ENCODE results near the gene MYO1G. TPM values are rescaled to one million over a fixed set of nuclear protein-coding genes. Genes with fewer than 3 reads are reported as not detected.
"Not testable (repeated sequence)": the region's sequence is repeated elsewhere in the genome, so short reads cannot be mapped to it uniquely, and the experiment has no call there.

The MYO1G gene
- total RNA-seq, 1 experiment from 2014 or later = 0.41 TPM

DNA sequence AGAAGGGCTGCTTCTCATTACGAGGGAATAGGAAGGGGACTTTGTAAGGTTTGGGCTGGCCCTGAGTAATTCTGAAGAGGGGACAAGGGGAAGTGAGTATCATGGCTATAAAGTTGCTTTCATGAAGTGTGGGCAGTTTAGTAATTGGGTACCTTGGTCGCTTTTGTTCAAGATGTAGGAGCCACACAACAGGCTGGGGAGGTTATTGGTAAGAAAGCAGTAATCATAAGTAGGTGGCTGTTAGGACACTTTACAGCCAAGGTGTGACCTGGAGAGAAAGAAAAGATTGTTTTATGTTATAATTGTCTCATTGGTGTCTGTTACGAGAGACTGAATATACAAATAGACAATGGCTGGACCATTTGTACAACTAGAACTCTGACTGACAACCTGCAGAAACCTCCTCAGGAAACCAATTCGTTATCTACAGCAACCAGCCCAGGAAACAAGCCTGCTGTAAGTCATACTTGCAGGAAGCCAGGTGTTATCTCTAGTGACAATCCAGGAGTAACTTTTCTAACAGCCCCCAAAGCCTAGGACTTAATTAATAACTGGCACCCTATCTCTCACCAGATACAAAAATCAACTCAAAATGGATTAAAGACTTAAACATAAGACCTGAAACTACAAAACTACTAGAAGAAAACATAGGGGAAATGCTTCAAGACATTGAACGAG is 16.2 kb upstream of the MYO1G start:
- no peak for ATAC-seq

DNA sequence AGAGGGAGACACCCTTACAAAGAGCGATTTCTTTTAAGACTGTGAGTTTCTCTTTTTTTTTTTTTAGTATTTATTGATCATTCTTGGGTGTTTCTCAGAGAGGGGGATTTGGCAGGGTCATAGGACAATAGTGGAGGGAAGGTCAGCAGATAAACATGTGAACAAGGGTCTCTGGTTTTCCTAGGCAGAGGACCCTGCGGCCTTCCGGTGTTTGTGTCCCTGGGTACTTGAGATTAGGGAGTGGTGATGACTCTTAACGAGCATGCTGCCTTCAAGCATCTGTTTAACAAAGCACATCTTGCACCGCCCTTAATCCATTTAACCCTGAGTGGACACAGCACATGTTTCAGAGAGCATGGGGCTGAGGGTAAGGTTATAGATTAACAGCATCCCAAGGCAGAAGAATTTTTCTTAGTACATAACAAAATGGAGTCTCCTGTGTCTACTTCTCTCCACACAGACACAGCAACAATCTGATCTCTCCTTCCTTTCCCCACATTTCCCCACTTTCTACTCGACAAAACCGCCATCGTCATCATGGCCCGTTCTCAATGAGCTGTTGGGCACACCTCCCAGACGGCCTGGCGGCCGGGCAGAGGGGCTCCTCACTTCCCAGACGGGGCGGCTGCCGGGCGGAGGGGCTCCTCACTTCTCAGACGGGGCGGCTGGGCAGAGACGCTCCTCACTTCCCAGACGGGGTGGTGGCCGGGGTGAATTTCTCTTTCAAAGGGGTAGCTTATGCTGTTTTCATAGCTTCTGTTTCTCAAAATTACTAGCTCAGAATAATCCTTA is 13.4 kb upstream of the MYO1G start:
- in situ Hi-C loops (cut with HindIII; ENCODE audit: low pct_unique_long_range_greater_than_20kb, low sequenced_read_pairs); H3K27me3 ChIP-seq (ENCODE audit: control insufficient read depth, insufficient read depth, low read length); POLR2A ChIA-PET; intact Hi-C loops (cut with micrococcal nuclease; ENCODE audit: unreplicated experiment); ATAC-seq; DNase-seq (ENCODE audit: low read depth, low spot score); H3K27ac ChIP-seq (ENCODE audit: low read length); CTCF ChIA-PET; H3K9me3 ChIP-seq (ENCODE audit: control insufficient read depth, insufficient read depth, low read depth, low read length); H3K4me3 ChIP-seq (ENCODE audit: low read depth in 2 of 2, low read length in 2 of 2); BruUV-seq (replicated peaks); H3K4me1 ChIP-seq (ENCODE audit: control insufficient read depth, insufficient read depth, low read length); H3K36me3 ChIP-seq (ENCODE audit: control insufficient read depth, insufficient read depth, low read length): not testable (repeated sequence)

More for the DNA sequence above, 16.2 kb upstream of the MYO1G start:
- Histone ChIP-seq H3K4me1 (ENCODE audit: control insufficient read depth, insufficient read depth, low read length) (no peaks in the 10 kb centered on the region), H3K4me3 (ENCODE audit: low read depth in 2 of 2, low read length in 2 of 2) (no peak overlapping the region), H3K9me3 (ENCODE audit: control insufficient read depth, insufficient read depth, low read depth, low read length) (no peaks in the 10 kb centered on the region), H3K27me3 (ENCODE audit: control insufficient read depth, insufficient read depth, low read length) (no peaks in the 10 kb centered on the region), H3K36me3 (ENCODE audit: control insufficient read depth, insufficient read depth, low read length) (no peaks in the 10 kb centered on the region), H3K27ac (ENCODE audit: low read length) (no peak overlapping the region)
- in situ Hi-C loops (cut with HindIII; ENCODE audit: low pct_unique_long_range_greater_than_20kb, low sequenced_read_pairs) = no loop called here
- TF ChIP-seq POLR2AphosphoS5 (IDR thresholded peaks at IDR 0.05; ENCODE audit: low read depth, low read length) (no peak), SIN3A (IDR thresholded peaks at IDR 0.05; ENCODE audit: borderline replicate concordance, insufficient read depth, low read depth, low read length) (no peak), TCF7L2 (IDR thresholded peaks at IDR 0.05; ENCODE audit: low read depth, low read length) (no peak)
- TF ChIP-seq, protein P1, sequence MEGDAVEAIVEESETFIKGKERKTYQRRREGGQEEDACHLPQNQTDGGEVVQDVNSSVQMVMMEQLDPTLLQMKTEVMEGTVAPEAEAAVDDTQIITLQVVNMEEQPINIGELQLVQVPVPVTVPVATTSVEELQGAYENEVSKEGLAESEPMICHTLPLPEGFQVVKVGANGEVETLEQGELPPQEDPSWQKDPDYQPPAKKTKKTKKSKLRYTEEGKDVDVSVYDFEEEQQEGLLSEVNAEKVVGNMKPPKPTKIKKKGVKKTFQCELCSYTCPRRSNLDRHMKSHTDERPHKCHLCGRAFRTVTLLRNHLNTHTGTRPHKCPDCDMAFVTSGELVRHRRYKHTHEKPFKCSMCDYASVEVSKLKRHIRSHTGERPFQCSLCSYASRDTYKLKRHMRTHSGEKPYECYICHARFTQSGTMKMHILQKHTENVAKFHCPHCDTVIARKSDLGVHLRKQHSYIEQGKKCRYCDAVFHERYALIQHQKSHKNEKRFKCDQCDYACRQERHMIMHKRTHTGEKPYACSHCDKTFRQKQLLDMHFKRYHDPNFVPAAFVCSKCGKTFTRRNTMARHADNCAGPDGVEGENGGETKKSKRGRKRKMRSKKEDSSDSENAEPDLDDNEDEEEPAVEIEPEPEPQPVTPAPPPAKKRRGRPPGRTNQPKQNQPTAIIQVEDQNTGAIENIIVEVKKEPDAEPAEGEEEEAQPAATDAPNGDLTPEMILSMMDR (IDR thresholded peaks at IDR 0.05) = no peak
- TF ChIP-seq, protein P2, sequence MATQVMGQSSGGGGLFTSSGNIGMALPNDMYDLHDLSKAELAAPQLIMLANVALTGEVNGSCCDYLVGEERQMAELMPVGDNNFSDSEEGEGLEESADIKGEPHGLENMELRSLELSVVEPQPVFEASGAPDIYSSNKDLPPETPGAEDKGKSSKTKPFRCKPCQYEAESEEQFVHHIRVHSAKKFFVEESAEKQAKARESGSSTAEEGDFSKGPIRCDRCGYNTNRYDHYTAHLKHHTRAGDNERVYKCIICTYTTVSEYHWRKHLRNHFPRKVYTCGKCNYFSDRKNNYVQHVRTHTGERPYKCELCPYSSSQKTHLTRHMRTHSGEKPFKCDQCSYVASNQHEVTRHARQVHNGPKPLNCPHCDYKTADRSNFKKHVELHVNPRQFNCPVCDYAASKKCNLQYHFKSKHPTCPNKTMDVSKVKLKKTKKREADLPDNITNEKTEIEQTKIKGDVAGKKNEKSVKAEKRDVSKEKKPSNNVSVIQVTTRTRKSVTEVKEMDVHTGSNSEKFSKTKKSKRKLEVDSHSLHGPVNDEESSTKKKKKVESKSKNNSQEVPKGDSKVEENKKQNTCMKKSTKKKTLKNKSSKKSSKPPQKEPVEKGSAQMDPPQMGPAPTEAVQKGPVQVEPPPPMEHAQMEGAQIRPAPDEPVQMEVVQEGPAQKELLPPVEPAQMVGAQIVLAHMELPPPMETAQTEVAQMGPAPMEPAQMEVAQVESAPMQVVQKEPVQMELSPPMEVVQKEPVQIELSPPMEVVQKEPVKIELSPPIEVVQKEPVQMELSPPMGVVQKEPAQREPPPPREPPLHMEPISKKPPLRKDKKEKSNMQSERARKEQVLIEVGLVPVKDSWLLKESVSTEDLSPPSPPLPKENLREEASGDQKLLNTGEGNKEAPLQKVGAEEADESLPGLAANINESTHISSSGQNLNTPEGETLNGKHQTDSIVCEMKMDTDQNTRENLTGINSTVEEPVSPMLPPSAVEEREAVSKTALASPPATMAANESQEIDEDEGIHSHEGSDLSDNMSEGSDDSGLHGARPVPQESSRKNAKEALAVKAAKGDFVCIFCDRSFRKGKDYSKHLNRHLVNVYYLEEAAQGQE (IDR thresholded peaks at IDR 0.05; ENCODE audit: insufficient read depth in 1 of 2, low read depth in 2 of 2, low read length in 1 of 2) = no peak
- intact Hi-C loops (cut with micrococcal nuclease; ENCODE audit: unreplicated experiment) = no loop called here
- no TSS peak for BruUV-seq (replicated peaks)
- no peak for DNase-seq (ENCODE audit: low read depth, low spot score)
- ChIA-PET CTCF (no interaction called here), POLR2A (no interaction called here)
